ENCODE data around the gene SLC16A6.
"Not testable (repeated sequence)": the region's sequence is repeated elsewhere in the genome, so short reads cannot be mapped to it uniquely, and the experiment has no call there.

The SLC16A6 gene

DNA sequence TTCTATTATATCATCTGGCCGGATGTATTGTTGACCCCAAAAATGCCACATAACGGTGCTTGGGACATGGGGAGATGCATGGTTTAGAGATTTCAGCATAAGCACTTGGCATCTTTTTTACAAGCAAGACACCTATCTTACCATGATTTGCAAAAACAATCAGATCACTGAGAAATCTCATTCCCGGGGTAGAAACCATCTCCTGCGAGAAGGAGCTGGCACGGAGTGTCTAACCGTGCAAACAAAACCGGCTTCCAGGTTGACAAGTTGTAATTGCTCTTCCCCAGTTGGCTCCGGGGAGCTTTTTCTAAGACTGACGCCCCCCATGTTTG lies 1.0 kb downstream of the SLC16A6 start:
- TF ChIP-seq GATA1 (IDR thresholded peaks at IDR 0.05; ENCODE audit: low read depth, low read length), result no peak
- TF ChIP-seq POLR2A (IDR thresholded peaks at IDR 0.05; ENCODE audit: low read length), result no peak
- no peak for DNase-seq

DNA sequence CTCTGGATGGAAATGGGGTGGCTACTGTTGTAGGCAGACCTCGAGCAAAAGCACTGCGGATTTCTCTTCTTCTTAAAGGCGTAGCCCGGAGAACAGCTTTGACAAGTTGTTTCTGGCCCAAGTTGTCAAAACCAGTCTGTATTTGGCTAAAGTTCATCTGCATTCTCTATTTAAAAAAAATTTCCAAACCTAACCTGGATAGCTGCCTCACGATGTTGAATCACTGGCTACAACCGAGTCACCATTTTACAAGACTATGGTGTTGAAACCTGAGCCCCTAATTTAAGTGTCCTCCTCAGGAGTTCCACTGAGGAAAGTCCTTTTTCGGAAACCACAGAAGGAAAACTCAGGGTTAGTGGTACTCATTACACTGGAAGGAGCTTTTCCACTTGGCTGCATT lies 1.5 kb downstream of the SLC16A6 start:
- DNase-seq, result no peak
- TF ChIP-seq POLR2A (IDR thresholded peaks at IDR 0.05; ENCODE audit: low read length) (no peak), GATA1 (IDR thresholded peaks at IDR 0.05; ENCODE audit: low read depth, low read length) (no peak)

DNA sequence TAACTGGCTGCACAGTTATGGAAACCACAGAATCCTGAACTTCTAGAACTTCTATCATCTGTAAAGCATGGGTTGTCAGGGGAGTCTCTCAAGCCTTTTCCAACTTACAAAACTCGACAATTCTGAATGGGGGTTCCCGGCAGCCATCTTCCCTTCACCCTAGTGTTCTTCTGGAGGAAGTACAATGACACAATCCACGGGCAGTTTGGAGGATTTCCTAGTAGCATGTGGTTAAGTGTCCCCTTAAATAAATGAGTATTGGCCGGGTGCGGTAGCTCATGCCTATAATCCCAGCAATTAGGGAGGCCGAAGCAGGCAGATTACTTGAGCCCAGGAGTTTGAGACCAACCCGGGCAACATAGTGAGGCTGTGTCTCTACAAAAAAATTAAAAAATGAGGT lies 2.1 kb downstream of the SLC16A6 start:
- DNase-seq, result peak; percentile 18 to 20
- TF ChIP-seq POLR2A (IDR thresholded peaks at IDR 0.05; ENCODE audit: low read length), result no peak
- TF ChIP-seq GATA1 (IDR thresholded peaks at IDR 0.05; ENCODE audit: low read depth, low read length), result no peak

DNA sequence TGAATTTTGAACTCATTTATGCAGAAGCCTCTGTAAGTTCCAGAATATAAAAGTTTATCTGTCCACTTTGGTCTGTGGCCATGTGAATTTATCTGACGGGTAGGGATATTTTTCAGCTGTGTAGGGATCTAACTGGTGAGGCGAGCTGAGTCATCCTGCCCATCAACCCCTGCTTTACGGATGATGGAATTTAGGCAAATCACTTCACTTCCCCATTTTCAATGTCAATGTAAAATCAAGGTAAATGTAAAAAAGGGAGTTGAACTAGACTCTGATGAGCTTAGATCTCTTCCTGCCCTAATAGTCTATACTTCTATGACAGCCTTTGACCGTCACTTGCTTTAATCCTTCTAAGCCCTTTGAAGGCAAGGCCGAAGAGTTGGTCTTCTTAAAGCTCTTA lies 2.6 kb downstream of the SLC16A6 start:
- DNase-seq, result peak in 1 of 2 experiments; percentile 15
- TF ChIP-seq POLR2A (IDR thresholded peaks at IDR 0.05; ENCODE audit: low read length), result no peak
- TF ChIP-seq GATA1 (IDR thresholded peaks at IDR 0.05; ENCODE audit: low read depth, low read length), result no peak

DNA sequence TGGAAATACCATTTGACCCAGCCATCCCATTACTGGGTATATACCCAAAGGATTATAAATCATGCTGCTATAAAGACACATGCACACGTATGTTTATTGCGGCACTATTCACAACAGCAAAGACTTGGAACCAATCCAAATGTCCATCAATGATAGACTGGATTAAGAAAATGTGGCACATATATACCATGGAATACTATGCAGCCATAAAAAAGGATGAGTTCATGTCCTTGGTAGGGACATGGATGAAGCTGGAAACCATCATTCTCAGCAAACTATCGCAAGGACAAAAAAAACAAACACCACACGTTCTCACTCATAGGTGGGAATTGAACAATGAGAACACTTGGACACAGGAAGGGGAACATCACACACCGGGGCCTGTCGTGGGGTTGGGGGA lies 9.0 kb downstream of the SLC16A6 start:
- not testable (repeated sequence) for DNase-seq

DNA sequence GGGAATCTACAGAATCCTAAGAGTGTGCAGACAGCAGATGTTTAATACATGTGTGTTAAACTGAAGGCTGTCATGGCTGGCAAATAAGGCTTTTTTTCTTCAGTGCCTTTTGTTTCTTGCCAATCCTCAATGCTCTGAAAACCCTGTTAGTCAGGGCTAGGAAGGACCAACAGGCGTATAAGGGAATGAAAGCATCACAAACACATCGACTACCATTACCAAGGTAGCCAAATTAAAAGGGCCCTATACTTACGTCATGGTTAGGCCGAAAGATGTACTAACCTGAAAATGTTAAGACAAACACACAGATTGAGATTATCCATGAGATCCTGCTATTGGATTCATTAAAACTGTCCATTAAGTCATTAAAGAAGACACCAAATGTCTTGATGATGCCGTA lies 13.1 kb downstream of the SLC16A6 start:
- TF ChIP-seq GATA1 (IDR thresholded peaks at IDR 0.05; ENCODE audit: low read depth, low read length), result no peak
- TF ChIP-seq POLR2A (IDR thresholded peaks at IDR 0.05; ENCODE audit: low read length), result no peak
- peak in 1 of 2 experiments; percentile 13 for DNase-seq

DNA sequence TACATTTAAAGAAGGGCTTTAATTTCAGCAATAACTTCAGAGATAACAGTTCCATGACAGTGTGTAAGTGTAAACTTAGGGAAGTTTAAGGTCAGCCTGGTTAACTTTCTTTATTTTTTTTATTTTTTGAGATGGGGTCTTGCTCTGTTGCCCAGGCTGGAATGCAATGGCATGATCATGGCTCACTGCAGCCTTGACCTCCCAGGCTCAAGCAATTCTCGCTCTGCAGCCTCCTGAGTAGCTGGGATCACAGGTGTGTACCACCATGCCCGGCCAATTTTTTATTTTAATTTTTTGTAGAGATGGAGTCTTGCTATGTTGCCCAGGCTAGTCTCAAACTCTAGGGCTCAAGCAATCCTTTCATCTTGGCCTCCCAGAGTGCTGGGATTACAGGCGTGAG lies 14.6 kb downstream of the SLC16A6 start:
- DNase-seq, result not testable (repeated sequence)

DNA sequence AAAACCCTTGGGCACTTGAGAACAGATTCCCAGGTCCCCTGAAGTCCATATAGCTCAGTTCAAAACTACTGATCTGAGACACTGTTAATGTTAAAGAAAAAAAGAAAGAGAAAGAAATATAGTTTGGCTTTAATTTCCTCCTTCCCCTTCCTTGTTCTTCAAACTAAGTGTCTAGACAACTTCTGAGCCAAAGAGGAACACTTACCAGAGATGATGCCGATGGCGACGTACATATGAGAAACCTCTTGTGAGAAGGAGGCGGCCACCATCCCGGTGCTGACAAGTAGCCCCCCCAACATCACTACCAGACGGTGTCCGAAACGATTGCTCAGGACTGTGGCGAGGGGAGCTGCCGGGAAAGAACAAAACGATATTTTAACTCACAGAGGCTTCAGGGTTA lies 17.2 kb downstream of the SLC16A6 start:
- no peak for DNase-seq
- TF ChIP-seq GATA1 (IDR thresholded peaks at IDR 0.05; ENCODE audit: low read depth, low read length) (no peak), POLR2A (IDR thresholded peaks at IDR 0.05; ENCODE audit: low read length) (no peak)

DNA sequence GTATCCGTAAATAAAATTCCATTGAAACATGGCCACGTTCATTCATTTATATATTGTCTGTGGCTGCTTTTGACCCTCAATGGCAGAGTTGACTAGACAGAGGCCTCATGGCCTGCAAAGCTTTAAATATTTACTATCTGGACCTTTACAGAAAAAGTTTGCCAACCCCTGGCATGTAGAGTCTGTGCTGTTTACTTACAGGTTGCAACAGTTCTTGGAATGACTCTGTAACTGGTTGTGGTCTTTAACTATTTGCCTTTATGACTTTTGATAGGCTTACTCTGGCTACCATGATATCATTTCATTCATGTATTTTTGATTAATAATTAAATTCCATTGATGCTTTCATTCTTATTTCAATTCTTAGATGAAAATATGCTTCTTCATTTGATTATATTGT lies 25.1 kb downstream of the SLC16A6 start:
- DNase-seq, result not testable (repeated sequence)

DNA sequence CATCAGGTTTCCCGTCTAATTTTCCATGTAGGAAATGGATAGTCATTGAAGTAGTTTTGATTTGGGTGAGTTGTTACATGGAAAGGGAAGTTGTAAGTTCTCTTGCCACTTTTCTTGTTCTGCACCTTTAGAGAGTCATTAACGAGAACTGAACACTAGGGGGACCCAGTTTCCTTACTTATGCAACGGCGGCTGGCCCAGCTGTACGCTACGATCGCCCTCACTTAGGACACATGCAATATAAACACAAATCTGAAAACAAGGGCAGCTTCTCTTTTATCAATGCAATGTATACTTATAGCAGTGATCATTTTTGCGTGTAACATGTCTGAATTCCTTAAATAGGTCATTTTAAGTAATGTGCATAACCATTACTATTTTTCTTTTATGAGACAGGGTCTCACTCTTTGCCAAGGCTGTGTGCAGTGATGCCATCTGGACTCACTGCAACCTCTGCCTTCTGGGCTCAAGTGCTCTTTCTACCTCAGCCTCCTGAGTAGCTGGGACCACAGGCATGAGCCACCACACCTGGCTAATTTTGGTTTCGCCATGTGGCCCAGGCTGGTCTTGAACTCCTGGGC lies 27.7 kb downstream of the SLC16A6 start:
- DNase-seq, result peak; percentile 67 to 78

DNA sequence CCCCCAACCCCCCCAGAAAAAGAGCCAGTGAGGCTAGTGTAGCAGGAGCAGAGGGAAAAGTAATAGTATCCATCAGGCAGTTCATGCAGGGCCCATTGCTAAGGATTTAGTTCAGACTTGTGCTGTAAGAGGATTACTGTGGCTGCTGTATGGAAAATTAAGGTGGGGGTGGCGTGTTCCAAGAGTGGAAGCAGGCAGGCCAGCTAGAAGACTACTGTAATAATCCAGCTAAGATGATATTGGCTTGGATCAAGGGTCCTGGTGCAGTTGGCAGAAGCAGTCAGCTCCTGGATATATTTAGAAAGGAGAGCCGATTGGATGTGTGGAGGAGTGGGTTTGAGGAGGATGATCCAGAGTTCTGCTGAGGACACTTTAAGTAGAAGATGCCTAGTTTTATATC lies 28.5 kb downstream of the SLC16A6 start:
- not testable (repeated sequence) for DNase-seq

DNA sequence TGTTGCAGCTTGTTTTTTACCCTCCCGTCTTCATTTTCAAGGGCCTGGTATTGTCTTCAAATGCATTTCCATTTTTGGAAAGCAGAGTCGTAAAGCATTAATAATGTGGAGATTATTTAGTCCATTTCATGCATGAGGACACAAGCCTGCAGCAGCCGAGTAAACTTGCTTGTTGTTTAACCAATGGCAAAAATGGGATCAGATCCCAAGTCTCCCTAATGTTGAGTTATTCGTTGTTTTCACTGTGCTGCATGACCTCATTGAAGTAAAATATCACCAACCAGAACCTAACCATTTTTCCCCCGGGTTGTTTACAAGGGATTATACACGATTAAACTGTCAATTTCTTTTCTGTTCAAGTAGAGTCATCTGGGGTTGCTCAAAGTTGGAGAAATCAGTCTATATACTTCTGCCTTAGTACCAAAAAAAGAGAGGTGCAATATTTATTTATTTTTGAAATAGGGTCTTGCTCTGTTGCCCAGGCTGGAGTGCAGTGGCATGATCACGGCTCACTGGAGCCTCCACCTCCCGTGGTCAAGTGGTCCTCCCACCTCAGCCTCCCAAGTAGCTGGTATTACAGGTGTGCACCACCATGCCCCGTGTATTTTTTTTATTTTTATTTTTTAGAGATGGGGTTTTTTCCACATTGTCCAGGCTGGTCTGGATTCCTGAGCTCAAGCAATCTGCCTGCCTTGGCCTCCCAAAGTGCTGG lies 30.7 kb downstream of the SLC16A6 start:
- TF ChIP-seq POLR2A (IDR thresholded peaks at IDR 0.05; ENCODE audit: low read length), result no peak
- TF ChIP-seq GATA1 (IDR thresholded peaks at IDR 0.05; ENCODE audit: low read depth, low read length), result no peak
- DNase-seq, result no peak

DNA sequence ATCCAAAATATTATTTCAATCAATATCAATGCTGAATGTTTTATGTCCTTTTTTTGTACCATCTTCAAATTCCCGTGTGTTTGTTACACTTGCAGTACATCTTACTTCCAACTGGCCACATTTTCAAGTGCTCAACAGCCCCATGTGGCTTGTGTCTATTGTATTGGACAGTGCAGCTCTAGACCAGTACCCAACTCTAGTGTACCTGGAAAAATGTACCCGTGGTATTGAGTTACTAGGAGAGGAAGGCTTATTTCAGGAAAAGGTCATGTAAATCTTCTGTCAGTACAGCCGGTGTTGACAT lies 31.3 kb downstream of the SLC16A6 start:
- DNase-seq, result peak in 1 of 2 experiments; percentile 9

DNA sequence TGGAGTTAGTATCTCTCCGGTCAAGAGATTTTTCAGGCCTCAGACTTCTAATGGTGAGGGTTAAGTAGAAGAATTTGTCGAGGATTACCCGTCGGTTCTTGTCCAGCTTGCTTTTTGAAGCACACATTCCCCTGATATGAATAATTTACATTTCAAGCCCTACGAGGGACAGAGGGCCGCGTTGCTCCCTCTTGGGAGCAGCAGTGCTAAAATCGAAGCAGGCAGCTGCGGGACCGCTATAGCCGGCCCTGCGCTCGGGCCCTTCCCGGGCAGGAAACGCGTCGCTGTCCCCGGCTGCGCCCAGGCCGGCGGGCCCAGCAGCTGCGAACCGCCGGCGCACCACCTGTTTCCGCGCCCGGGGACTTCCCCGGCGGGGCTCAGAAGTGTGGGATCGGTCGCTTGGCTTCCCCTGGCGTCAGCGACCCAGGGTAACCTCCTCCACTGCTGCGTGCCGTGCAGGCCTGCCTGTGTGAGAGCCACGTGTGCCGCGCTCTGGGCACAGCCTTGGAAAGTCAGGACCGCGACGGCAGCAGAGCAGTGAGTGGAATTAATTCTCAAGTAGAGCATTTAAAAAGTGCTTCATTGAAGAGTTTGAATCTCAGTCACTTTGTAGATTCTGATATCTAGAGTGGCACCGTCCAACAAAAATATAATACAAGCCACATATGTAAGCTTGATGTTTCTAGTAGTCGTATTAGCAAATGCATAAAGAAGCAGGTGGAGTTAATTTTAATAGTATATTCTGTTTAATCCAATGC lies 31.9 kb downstream of the SLC16A6 start:
- DNase-seq, result peak; percentile 41 to 53
- peak; percentile 28 for TF ChIP-seq POLR2A (IDR thresholded peaks at IDR 0.05; ENCODE audit: low read length)

DNA sequence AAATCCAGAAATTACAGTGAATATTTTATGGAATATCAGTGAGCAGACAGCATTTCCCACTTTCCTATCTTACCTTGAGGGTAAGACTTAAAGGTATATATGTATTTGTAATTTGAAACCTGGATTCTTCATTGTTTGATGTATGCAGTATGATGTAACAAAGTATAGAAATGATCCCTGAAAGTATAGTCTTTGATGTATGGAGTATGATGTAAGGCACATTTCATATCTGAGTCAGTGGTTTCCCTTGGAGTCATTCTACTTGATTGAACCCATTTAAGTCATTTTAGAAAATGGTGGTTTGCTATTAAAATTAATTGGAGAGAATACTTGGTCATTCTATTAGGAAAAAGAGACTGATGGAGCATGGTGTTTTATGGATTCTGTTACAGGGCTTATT lies 33.0 kb downstream of the SLC16A6 start:
- TF ChIP-seq POLR2A (IDR thresholded peaks at IDR 0.05; ENCODE audit: low read length) (no peak), GATA1 (IDR thresholded peaks at IDR 0.05; ENCODE audit: low read depth, low read length) (no peak)
- no peak for DNase-seq

DNA sequence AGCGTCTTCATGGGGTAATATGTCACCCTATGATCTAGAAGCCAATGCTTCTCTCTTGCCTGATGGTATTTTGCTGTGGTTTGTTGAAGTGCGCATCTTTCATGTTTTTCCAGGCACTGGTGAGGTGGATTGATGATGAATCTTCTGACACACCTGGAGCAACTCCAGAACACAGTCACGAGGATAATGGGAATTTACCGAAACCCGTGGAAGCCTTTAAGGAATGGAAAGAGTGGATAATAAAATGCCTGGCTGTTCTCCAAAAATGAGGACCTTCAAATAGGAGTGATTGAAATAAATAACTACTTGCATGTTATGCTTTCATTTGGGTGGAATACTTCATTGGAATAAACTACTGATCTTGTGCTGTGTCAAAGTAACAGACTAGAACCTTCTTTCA lies 34.2 kb downstream of the SLC16A6 start:
- DNase-seq, result not testable (repeated sequence)

Data from erythroblast (primary cell).